Right lung (tissue), 5 donors: ENCODE measurements around the gene GASK1B. TPM values are rescaled to one million over a fixed set of nuclear protein-coding genes. Genes with fewer than 3 reads are reported as not detected.

Experiments
- DNase-seq, 2 donors: peaks; one replicate each; pipeline ENCODE4 v3.0.0-alpha.2; 2013
- polyA plus RNA-seq, 5 donors: library from polyadenylated mRNA; unstranded; fragments of 120-200 nt; gene quantifications; one replicate each; pipeline versions ENCODE4 v1.2.1 to v1.2.3, GENCODE V29; 2013; ENCODE audit warnings: inconsistent platforms in 1 of 5, low replicate concordance in 1 of 5; ENCODE audit not compliant: insufficient read length in 5 of 5, insufficient read depth in 1 of 5

Gene GASK1B
- polyA plus RNA-seq, 5 donors: 15.4 to 27.9 (median 25.9) TPM

GRCh38 chr4:158190718-158191117 is 17.9 kb upstream of the GASK1B start:
- no peak for DNase-seq

GRCh38 chr4:158189422-158189821 is 16.6 kb upstream of the GASK1B start:
- DNase-seq: no peak

GRCh38 chr4:158186815-158187214 is 14.0 kb upstream of the GASK1B start:
- DNase-seq: no peak

- no peak for DNase-seq
Observed at GRCh38 chr4:158182736-158183135, 9.9 kb upstream of the GASK1B start.

GRCh38 chr4:158181906-158182305 is 9.1 kb upstream of the GASK1B start:
- no peak for DNase-seq

GRCh38 chr4:158179465-158179864 is 6.6 kb upstream of the GASK1B start:
- DNase-seq: no peak

GRCh38 chr4:158176776-158177175 is 4.0 kb upstream of the GASK1B start:
- no peak for DNase-seq

- no peak for DNase-seq
Observed at GRCh38 chr4:158176108-158176507, 3.3 kb upstream of the GASK1B start.

- no peak for DNase-seq
Observed at GRCh38 chr4:158170691-158171561, 1.9 kb downstream of the GASK1B start.

- DNase-seq: no peak
Observed at GRCh38 chr4:158169931-158170690, 2.7 kb downstream of the GASK1B start.

GRCh38 chr4:158169506-158169905 is 3.3 kb downstream of the GASK1B start:
- no peak for DNase-seq

GRCh38 chr4:158168606-158169005 is 4.2 kb downstream of the GASK1B start:
- no peak for DNase-seq

GRCh38 chr4:158166701-158167100 is 6.1 kb downstream of the GASK1B start:
- DNase-seq: no peak

- no peak for DNase-seq
Observed at GRCh38 chr4:158164768-158165213, 8.0 kb downstream of the GASK1B start.

- no peak for DNase-seq
Observed at GRCh38 chr4:158163941-158164767, 8.7 kb downstream of the GASK1B start.

GRCh38 chr4:158162631-158163030 is 10.2 kb downstream of the GASK1B start:
- DNase-seq: no peak

- no peak for DNase-seq
Observed at GRCh38 chr4:158161551-158162354, 11.1 kb downstream of the GASK1B start.

GRCh38 chr4:158159718-158160094 is 13.1 kb downstream of the GASK1B start:
- DNase-seq: no peak

- DNase-seq: no peak
Observed at GRCh38 chr4:158159054-158159717, 13.6 kb downstream of the GASK1B start.

GRCh38 chr4:158157412-158157811 is 15.4 kb downstream of the GASK1B start:
- DNase-seq: no peak
